HCEC 1CT (cell line): Measurements from ENCODE around the gene ISM1.

Experiments
- DNase-seq: peaks from one replicate; pipeline ENCODE4 v3.0.0-alpha.2; 2017

The ISM1 gene

GRCh38 chr20:13320702-13321101 lies 99.6 kb downstream of the ISM1 start:
- no peak for DNase-seq

GRCh38 chr20:13321416-13321815 lies 100.3 kb downstream of the ISM1 start:
- DNase-seq, result no peak

GRCh38 chr20:13322198-13322597 lies 101.1 kb downstream of the ISM1 start:
- DNase-seq, result no peak

- no peak for DNase-seq
Observed at GRCh38 chr20:13322621-13323020, 101.5 kb downstream of the ISM1 start.

- DNase-seq, result no peak
Observed at GRCh38 chr20:13325033-13325432, 104.0 kb downstream of the ISM1 start.

GRCh38 chr20:13325796-13326340 lies 104.8 kb downstream of the ISM1 start:
- DNase-seq, result no peak

GRCh38 chr20:13331536-13331935 lies 110.5 kb downstream of the ISM1 start:
- DNase-seq, result peak; percentile 19

GRCh38 chr20:13333036-13333435 lies 112.0 kb downstream of the ISM1 start:
- no peak for DNase-seq

GRCh38 chr20:13333793-13334192 lies 112.7 kb downstream of the ISM1 start:
- DNase-seq, result no peak

GRCh38 chr20:13336308-13337089 lies 115.4 kb downstream of the ISM1 start:
- DNase-seq, result no peak

- DNase-seq, result no peak
Observed at GRCh38 chr20:13337090-13337784, 116.2 kb downstream of the ISM1 start.

GRCh38 chr20:13338097-13338661 lies 117.1 kb downstream of the ISM1 start:
- DNase-seq, result no peak

GRCh38 chr20:13338999-13339411 lies 117.9 kb downstream of the ISM1 start:
- DNase-seq, result no peak

GRCh38 chr20:13340088-13340487 lies 119.0 kb downstream of the ISM1 start:
- no peak for DNase-seq

GRCh38 chr20:13341737-13342393 lies 120.8 kb downstream of the ISM1 start:
- no peak for DNase-seq

GRCh38 chr20:13342469-13343242 lies 121.6 kb downstream of the ISM1 start:
- no peak for DNase-seq

- DNase-seq, result no peak
Observed at GRCh38 chr20:13344671-13345070, 123.6 kb downstream of the ISM1 start.

- no peak for DNase-seq
Observed at GRCh38 chr20:13348311-13349234, 127.5 kb downstream of the ISM1 start.

- no peak for DNase-seq
Observed at GRCh38 chr20:13349235-13349604, 128.1 kb downstream of the ISM1 start.
